ENCODE data around the gene PACSIN2.

The PACSIN2 gene

GRCh38 chr22:42895087-42895486 is 119.9 kb downstream of the PACSIN2 start:
- no peak overlapping the region for H3K4me3 ChIP-seq (replicated peaks; ENCODE audit: low read depth, low read length)
- no peak for TF ChIP-seq CTCF (IDR thresholded peaks at IDR 0.05; ENCODE audit: low read length, missing control alignments)
- no peak for DNase-seq (ENCODE audit: low read depth)

- no peak for DNase-seq (ENCODE audit: low read depth)
- TF ChIP-seq CTCF (IDR thresholded peaks at IDR 0.05; ENCODE audit: low read length, missing control alignments): no peak
- H3K4me3 ChIP-seq (replicated peaks; ENCODE audit: low read depth, low read length): no peak overlapping the region
Measured at GRCh38 chr22:42893371-42894150, 121.4 kb downstream of the PACSIN2 start.

GRCh38 chr22:42892571-42893316 is 122.2 kb downstream of the PACSIN2 start:
- H3K4me3 ChIP-seq (replicated peaks; ENCODE audit: low read depth, low read length): no peak overlapping the region
- TF ChIP-seq CTCF (IDR thresholded peaks at IDR 0.05; ENCODE audit: low read length, missing control alignments): no peak
- DNase-seq (ENCODE audit: low read depth): no peak

GRCh38 chr22:42892156-42892555 is 122.8 kb downstream of the PACSIN2 start:
- no peak for DNase-seq (ENCODE audit: low read depth)
- no peak for TF ChIP-seq CTCF (IDR thresholded peaks at IDR 0.05; ENCODE audit: low read length, missing control alignments)
- no peak overlapping the region for H3K4me3 ChIP-seq (replicated peaks; ENCODE audit: low read depth, low read length)

GRCh38 chr22:42891696-42892095 is 123.3 kb downstream of the PACSIN2 start:
- no peak overlapping the region for H3K4me3 ChIP-seq (replicated peaks; ENCODE audit: low read depth, low read length)
- DNase-seq (ENCODE audit: low read depth): no peak
- TF ChIP-seq CTCF (IDR thresholded peaks at IDR 0.05; ENCODE audit: low read length, missing control alignments): no peak

GRCh38 chr22:42891008-42891407 is 123.9 kb downstream of the PACSIN2 start:
- H3K4me3 ChIP-seq (replicated peaks; ENCODE audit: low read depth, low read length): no peak overlapping the region
- no peak for DNase-seq (ENCODE audit: low read depth)
- TF ChIP-seq CTCF (IDR thresholded peaks at IDR 0.05; ENCODE audit: low read length, missing control alignments): no peak

Data from fibroblast of pulmonary artery (primary cell).